Esophagus muscularis mucosa (tissue), 4 donors: ENCODE results near the gene IGF1R.

Experiments
- CTCF ChIP-seq, 3 experiments: fragments of 200-600 bp in 2 of 3; fragments of 450-650 bp in 1 of 3; sonication (generic) in 2 of 3; IDR thresholded peaks; one replicate each; pipeline ENCODE4 v1.5.1; 2017 to 2019; ENCODE audit warnings: antibody characterized with exemption in 3 of 3, mild to moderate bottlenecking in 2 of 3, moderate library complexity in 1 of 3
- EP300 ChIP-seq: sonication (generic); formaldehyde crosslinking; IDR thresholded peaks from one replicate; pipeline ENCODE4 v1.6.1; 2017; ENCODE audit warnings: antibody characterized with exemption
- POLR2A ChIP-seq: fragments of 450-650 bp; IDR thresholded peaks from one replicate; pipeline ENCODE4 v1.6.1; 2017; ENCODE audit warnings: antibody characterized with exemption, moderate library complexity, mild to moderate bottlenecking, low read depth
- POLR2AphosphoS5 ChIP-seq, 2 donors: sonication (generic); formaldehyde crosslinking; IDR thresholded peaks; one replicate each; pipeline ENCODE4 v1.6.1; 2017; ENCODE audit warnings: antibody characterized with exemption in 2 of 2

- TF ChIP-seq CTCF (IDR thresholded peaks at IDR 0.05) (no peak), POLR2AphosphoS5 (IDR thresholded peaks at IDR 0.05) (no peak), POLR2A (no peak), EP300 (no peak)
Measured at GRCh38 chr15:98628216-98628615, 20.1 kb upstream of the IGF1R start.
